Epithelial cell of proximal tubule (primary cell): ENCODE data around the gene RRP1. TPM values are rescaled to one million over a fixed set of nuclear protein-coding genes. Genes with fewer than 3 reads are reported as not detected.

Experiments used
- DNase-seq: peaks from one replicate; pipeline ENCODE4 v3.0.0-alpha.2; 2011; ENCODE audit warnings: low read depth
- H3K4me3 ChIP-seq: 2 replicates; pipeline ENCODE4 v1.5.1; 2011; ENCODE audit warnings: low read depth, mild to moderate bottlenecking, low read length
- total RNA-seq: library from RNA; depleted of rRNA; stranded (reverse); fragments of >200 nt; gene quantifications from 2 replicates; pipeline ENCODE4 v1.2.3, GENCODE V29; 2015
- TF ChIP-seq, protein P1 (sequence below): conservative IDR thresholded peaks from 2 replicates; pipeline ENCODE4 v1.5.1; 2012; ENCODE audit warnings: low read depth, mild to moderate bottlenecking, low read length

The RRP1 gene
- total RNA-seq, 1 donor from 2014 or later: 26.1 TPM

DNA sequence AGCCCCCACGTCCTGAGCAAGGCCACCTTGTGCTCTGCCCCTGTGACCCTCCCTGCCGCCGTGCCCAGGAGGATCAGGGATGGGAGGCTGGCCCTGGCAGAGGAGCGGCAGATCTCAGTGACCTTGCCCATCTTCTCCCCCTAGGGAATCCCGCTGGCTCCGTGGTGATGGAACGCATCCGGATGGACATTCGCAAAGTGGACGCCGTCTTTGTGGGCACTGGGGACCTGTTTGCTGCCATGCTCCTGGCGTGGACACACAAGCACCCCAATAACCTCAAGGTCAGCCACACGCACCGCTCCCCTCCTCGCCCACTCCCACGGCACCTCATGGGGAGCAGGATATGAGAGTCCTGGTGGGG is 36.0 kb upstream of the RRP1 start:
- TF ChIP-seq, protein P1, sequence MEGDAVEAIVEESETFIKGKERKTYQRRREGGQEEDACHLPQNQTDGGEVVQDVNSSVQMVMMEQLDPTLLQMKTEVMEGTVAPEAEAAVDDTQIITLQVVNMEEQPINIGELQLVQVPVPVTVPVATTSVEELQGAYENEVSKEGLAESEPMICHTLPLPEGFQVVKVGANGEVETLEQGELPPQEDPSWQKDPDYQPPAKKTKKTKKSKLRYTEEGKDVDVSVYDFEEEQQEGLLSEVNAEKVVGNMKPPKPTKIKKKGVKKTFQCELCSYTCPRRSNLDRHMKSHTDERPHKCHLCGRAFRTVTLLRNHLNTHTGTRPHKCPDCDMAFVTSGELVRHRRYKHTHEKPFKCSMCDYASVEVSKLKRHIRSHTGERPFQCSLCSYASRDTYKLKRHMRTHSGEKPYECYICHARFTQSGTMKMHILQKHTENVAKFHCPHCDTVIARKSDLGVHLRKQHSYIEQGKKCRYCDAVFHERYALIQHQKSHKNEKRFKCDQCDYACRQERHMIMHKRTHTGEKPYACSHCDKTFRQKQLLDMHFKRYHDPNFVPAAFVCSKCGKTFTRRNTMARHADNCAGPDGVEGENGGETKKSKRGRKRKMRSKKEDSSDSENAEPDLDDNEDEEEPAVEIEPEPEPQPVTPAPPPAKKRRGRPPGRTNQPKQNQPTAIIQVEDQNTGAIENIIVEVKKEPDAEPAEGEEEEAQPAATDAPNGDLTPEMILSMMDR: no peak
- DNase-seq: no peak

DNA sequence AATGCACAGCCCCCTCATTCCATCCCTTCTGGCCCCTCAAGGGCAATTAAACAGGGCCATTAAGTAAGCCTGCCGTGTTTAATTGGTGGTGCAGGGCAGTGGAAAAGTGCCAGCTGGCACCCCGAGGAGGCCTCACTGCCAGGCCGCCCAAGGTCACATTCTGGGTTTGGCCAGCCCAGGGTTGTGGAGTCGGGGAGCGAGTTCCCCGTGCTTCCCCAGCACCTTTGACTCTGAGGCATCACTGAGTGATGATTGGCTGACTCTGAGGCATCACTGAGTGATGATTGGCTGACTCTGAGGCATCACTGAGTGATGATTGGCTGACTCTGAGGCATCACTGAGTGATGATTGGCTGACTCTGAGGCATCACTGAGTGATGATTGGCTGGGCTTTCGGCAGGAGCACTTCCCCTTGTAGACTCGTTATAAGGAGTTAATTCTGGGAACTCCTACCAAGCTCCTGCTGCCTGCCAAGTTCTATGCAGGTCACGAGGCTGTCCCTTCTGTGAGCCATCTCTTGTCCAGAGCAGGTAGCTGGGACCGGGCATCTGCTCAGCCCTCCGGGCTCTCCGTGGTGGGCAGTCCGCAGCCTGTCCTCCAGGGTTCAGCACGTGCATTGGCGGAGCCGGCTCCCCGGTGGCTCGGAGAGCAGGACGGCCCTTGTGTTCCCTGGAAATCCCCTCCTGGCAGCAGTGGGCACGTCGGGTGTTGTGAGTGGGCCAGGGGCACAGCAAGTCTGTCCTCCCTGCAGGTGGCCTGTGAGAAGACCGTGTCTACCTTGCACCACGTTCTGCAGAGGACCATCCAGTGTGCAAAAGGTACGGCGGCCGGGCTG is 34.2 kb upstream of the RRP1 start:
- TF ChIP-seq, protein P1: no peak
- no peak overlapping the region for H3K4me3 ChIP-seq
- no peak for DNase-seq

More for the DNA sequence above, 36.0 kb upstream of the RRP1 start:
- no peak overlapping the region for H3K4me3 ChIP-seq

DNA sequence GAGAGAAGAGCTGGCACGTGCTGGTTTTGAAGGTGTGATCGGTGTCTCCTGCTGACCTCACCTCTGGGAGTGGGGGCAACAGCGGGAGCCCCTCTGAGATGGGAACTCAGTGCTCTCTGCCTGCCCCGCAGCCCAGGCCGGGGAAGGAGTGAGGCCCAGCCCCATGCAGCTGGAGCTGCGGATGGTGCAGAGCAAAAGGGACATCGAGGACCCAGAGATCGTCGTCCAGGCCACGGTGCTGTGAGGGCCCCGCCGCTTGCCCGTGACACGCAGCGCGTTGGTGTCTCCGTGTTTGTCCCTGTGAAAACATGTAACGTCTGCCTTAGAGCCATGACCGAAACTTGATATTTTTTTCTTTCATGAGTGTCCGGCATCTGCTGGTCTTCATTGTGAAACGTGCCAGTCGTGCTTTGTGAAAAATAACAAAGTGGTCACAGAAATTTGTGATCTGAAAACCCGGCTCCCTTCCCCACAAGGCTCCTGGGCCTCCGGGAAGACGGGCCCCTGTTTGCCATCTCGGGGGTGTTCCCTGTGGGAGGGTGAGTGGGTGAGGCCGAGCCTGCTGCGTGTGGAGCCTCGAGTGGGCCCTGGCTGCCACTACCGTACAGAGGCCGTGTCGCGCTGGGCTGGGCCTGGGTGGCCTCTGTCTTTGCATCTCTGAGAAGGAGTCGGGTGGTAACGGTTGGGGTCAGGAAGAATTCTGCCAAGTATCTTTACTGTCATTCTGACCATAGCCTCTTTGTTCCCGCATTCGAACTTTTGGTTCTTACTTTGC is 33.4 kb upstream of the RRP1 start:
- H3K4me3 ChIP-seq: no peak overlapping the region

DNA sequence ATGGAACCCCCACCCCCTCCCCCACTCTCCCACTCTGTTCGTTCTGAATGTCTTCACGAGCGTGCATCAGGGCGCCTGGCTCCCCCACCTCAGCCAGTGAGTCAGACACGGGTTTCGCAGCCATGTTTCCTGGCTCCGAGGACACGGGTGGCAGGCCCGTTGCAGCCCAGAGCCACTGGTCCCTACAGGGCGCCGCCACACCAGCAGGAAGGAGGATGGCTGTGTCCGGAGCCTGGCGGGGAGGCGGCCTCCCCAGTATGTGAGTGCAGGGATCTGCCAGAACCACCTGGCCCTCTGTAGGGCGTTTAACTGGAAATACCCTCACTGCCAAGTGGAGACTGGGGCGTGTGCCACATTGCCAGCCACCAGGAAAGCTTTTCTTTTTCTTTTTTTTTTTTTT is 31.8 kb upstream of the RRP1 start:
- no peak for DNase-seq

More for the DNA sequence above, 33.4 kb upstream of the RRP1 start:
- DNase-seq: no peak
- TF ChIP-seq, protein P1: no peak

DNA sequence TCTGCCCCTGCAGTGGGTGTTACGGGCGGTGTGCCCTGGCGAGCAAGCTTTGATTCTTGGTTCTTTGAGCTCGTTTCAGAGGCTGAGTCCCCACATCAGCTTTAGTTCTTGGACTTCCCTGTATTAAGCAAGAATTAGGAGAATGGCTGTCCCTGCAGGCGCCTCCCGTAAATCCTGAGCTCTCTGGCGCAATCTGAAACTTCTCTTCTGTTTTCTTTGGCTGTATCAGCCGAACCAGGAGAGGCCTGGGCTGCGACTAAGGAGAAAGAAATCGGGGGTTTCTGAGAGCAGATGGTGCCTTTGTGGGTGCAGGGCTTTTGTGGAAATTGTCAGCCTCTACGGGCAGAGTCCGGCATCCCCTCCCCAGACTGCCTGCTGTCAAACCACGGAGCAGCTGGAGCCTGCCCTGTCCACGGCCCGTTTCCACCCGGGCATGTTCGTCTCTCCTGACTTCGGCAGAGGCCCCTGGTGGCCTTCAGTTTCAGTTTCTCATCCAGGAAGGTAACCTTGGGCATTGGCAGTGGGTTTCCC is 31.2 kb upstream of the RRP1 start:
- H3K4me3 ChIP-seq: no peak overlapping the region
- TF ChIP-seq, protein P1: no peak
- no peak for DNase-seq

More for the DNA sequence above, 31.8 kb upstream of the RRP1 start:
- H3K4me3 ChIP-seq: no peak overlapping the region
- TF ChIP-seq, protein P1: no peak

DNA sequence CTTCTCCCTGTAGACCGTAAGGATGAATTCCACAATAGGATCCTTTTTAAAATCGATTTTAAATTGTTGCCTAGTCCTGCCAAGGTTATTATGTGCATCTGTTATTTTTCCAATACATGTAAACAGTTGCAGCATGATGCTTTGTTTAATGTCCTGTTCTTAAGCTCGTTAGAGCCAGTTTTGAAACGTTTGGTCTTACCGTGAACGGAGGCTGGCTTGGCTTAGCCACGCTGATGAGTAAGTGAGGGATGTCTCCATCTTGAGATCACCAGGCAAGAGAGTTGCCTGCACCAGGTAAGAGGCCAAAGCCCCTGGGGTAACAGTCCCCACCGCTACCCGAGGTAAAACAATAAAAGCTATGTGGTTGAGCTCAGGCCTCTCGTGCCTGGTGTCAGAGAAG is 30.6 kb upstream of the RRP1 start:
- TF ChIP-seq, protein P1: no peak
- no peak overlapping the region for H3K4me3 ChIP-seq
- no peak for DNase-seq
